Measurements from ENCODE around the gene PPIL1. TPM values are rescaled to one million over a fixed set of nuclear protein-coding genes. Genes with fewer than 3 reads are reported as not detected.

PPIL1 gene
- total RNA-seq (2022; extraction: Qiagen RNA extraction; ENCODE audit: low read depth): 44.9 to 48.6 TPM (median 45.8 TPM) in 5 replicates

DNA sequence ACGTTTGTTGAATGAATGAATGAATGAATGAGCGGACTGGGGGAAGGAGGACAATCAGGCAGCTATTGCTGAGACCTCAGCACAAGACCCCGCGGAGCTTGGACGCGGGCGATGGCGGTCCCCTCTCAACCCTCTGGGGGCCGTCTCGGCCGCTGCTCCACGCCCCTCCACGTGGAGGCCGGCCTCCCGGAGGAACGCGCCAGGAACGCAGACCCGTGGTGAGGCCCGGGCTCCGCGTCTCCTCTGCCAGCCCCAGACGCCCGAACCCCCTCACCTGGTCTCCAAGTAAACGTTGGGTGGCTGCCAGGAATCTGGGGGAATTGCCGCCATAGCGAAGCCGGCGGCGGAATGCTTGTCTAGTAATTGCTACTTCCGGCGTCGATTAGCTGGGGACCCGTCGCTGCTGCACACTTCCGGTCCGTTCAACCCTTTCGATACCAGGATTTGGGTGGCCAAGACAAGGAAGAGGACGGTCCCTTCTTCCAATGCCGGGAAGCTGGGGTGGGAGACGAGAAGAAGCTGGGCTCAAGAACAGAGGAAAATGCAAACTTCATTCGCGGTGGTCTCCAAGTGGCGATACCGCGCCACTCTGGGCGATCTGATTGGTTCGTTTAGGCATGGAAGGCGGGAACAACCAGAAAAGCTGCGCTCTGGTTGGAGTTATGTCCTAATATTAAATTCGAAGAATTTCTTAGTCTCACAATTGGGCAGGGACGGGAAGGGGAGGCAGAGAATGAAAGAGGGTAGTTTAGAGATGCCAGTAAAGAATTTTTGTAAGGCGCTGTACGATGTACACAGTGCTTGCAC lies at the start of gene PPIL1:
Gene PPIL1 (minus strand): TSS at position 361 of the 807 bp plus-strand sequence. CDS start 31 bp downstream, at position 330.

DNA sequence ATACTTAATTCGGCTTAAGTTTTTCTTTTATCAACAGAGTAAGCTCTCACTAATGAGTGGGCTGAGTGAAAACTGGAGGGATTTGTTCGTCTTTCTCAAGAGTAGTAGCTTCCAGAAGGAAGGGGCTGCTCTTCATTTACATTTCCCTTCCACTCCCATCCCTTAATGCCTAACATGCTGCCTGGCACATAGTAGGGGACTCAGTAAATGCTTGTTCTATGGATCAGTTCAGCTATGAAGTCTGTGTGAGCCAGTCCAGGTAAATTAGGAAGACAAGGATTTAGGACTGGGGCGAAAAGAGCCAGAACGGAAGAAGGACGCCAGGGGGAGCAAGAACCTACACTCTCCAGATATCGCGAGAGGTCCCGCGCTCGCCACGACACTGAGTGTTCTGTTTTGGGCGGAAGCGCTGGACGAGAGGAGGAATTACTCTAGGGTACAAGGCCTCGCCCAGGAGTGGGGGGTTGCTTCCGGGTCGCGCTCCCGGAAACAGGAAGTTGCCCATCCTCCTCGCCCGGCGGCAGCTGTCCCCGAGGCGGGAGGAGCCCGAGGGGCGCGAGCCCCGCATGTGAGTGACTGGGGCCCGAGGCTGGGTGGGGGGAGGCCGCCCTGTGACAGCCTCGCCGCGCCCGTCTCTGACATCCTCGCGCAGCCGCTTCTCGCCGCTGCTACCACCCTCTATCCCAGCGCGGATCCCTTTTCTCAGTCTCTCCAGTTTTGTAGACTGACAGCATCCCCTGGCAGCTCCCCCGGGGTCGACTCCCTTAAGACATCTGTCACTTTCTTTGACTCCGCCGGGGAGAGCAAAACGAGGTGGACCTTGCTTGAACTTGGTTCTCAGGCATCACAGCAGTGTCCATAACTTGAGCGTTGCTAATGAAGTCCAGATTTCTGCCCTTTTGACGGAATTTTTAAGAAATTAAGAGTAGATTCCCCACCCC lies 11.1 kb upstream of the PPIL1 start, which contains the start of gene C6orf89:
Gene C6orf89 (plus strand): TSS at position 492 of the 941 bp plus-strand sequence. CDS start 13,493 bp downstream, outside the sequence.

DNA sequence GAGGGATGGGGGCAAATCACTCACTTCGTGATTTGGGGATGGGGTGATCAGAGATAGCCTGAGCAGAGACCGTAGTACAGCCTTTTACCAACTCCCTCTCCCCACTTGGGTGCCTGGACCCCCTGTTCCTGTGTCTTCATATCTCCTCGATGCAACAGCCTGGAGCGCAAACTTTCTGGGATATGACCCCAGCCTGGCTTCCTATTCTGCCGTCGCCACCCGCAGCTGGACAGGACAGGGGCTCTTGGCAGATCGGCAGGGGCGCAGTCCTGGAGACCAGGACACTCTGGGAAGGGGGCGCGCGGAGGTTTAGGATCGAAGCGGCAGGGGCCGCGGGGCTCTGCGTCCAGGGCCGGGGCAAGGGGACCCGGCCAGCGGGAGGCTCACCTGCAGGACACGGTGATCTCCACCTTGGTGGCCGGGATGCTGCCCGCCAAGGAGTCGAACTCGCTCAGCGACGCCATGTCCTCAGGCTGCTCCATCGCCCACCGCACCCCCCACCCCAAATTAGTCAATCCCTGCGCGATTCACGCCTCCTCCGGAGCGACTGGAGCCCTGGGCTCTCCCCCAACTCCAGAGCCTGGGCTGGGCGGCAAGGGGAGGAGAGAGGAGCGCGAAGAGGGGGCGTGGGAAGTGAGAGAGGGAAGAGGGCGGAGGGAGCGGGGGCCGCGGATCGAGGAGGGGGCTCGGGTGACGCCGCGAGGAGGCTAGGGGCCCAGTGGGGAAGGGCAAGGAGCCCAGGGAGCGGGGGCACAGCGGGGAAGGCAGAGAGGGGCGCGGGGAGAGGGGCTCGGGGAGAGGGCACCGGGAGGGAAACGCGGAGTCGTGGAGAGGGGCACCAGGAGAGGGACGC lies 35.5 kb downstream of the PPIL1 start, which contains the start of gene CPNE5:
Gene CPNE5 (minus strand): TSS at position 549 of the 853 bp plus-strand sequence. CDS start 67 bp downstream, at position 482.

Other genes starting within 250 kb of the PPIL1 start
- gene CDKN1A, start 196.1 kb downstream of the PPIL1 start, total RNA-seq (2022; extraction: Qiagen RNA extraction; ENCODE audit: low read depth): 168 to 258 TPM (median 214 TPM) in 5 replicates
- 0.02 to 0.05 TPM (median 0.03 TPM) in 3 of 5 replicates, not detected in the others for gene RAB44, start 177.0 kb downstream of the PPIL1 start, total RNA-seq (2022; extraction: Qiagen RNA extraction; ENCODE audit: low read depth)
- gene CPNE5, start 35.4 kb downstream of the PPIL1 start, total RNA-seq (2022; extraction: Qiagen RNA extraction; ENCODE audit: low read depth): 0.06 to 0.15 TPM (median 0.11 TPM) in 5 replicates
- 15.5 to 20.5 TPM (median 18.5 TPM) in 5 replicates for gene C6orf89, start 11.1 kb upstream of the PPIL1 start, total RNA-seq (2022; extraction: Qiagen RNA extraction; ENCODE audit: low read depth)
- gene PI16, start 79.9 kb upstream of the PPIL1 start, total RNA-seq (2022; extraction: Qiagen RNA extraction; ENCODE audit: low read depth): not detected in 5 replicates
- gene MTCH1, start 111.4 kb upstream of the PPIL1 start, total RNA-seq (2022; extraction: Qiagen RNA extraction; ENCODE audit: low read depth): 123 to 139 TPM (median 132 TPM) in 5 replicates
- gene FGD2, start 130.9 kb upstream of the PPIL1 start, total RNA-seq (2022; extraction: Qiagen RNA extraction; ENCODE audit: low read depth): not detected in 5 replicates